SU-DHL-6 (cell line): Measurements from ENCODE around the gene B3GLCT.

Source experiments
- H2AFZ ChIP-seq: fragments of 200-600 bp; sonication (generic); 2 replicates; pipeline ENCODE4 v1.6.1; 2014; ENCODE audit warnings: low read depth, mild to moderate bottlenecking, moderate library complexity, mixed read lengths, antibody characterized with exemption, low read length; ENCODE audit not compliant: severe bottlenecking
- H3F3A ChIP-seq: fragments of 200-600 bp; shearing (Covaris generic); 2 replicates; pipeline ENCODE4 v1.6.0; 2016; ENCODE audit warnings: antibody characterized with exemption, mild to moderate bottlenecking; ENCODE audit not compliant: insufficient read depth
- H3K27ac ChIP-seq: fragments of 200-600 bp; sonication (generic); 2 replicates; pipeline ENCODE4 v1.5.1; 2016; ENCODE audit warnings: low read depth, mild to moderate bottlenecking, low read length, moderate library complexity, mixed read lengths
- H3K27me3 ChIP-seq: fragments of 200-600 bp; sonication (generic), shearing (Covaris generic); 2 replicates; pipeline ENCODE4 v1.6.0; 2014; ENCODE audit warnings: mild to moderate bottlenecking, low read length
- H3K36me3 ChIP-seq: fragments of 200-600 bp; sonication (generic); 2 replicates; pipeline ENCODE4 v1.6.1; 2014; ENCODE audit warnings: mild to moderate bottlenecking, low read length, mixed read lengths
- H3K4me2 ChIP-seq: fragments of 300-600, 200-600 bp; shearing (Covaris generic), sonication (generic); 2 replicates; pipeline ENCODE4 v1.6.0; 2014; ENCODE audit warnings: low read length, low read depth, mild to moderate bottlenecking; ENCODE audit not compliant: poor library complexity, severe bottlenecking
- H3K4me3 ChIP-seq: fragments of 200-600 bp; sonication (generic); 2 replicates; pipeline ENCODE4 v1.5.1; 2014; ENCODE audit warnings: antibody characterized with exemption, low read length, mild to moderate bottlenecking, mixed read lengths; ENCODE audit not compliant: insufficient read depth, poor library complexity, severe bottlenecking
- H3K79me2 ChIP-seq: fragments of 200-600 bp; sonication (generic); 2 replicates; pipeline ENCODE4 v1.6.1; 2014; ENCODE audit warnings: mild to moderate bottlenecking, low read length, moderate library complexity; ENCODE audit not compliant: insufficient read depth
- H3K9ac ChIP-seq: fragments of 200-600 bp; sonication (generic); 2 replicates; pipeline ENCODE4 v1.7.0; 2014; ENCODE audit warnings: mild to moderate bottlenecking, low read length
- H3K9me2 ChIP-seq: fragments of 200-600 bp; sonication (generic); replicated peaks from 2 replicates; pipeline ENCODE4 v1.6.1; 2014; ENCODE audit warnings: low read length; ENCODE audit not compliant: insufficient read depth
- H3K9me3 ChIP-seq: fragments of 200-600 bp; sonication (generic); 2 replicates; pipeline ENCODE4 v1.6.1; 2014; ENCODE audit warnings: low read length, mixed read lengths; ENCODE audit not compliant: insufficient read depth
- H4K20me1 ChIP-seq: fragments of 200-600 bp; sonication (generic); 2 replicates; pipeline ENCODE4 v1.6.1; 2014; ENCODE audit warnings: low read depth, mild to moderate bottlenecking, antibody characterized with exemption, low read length, moderate library complexity, mixed read lengths
- EZH2phosphoT487 ChIP-seq: fragments of 200-600 bp; sonication (generic), shearing (Covaris generic); conservative IDR thresholded peaks from 2 replicates; pipeline ENCODE4 v1.6.1; 2018; ENCODE audit warnings: mild to moderate bottlenecking, antibody characterized with exemption, low read length, moderate library complexity, mixed read lengths
- TF ChIP-seq, protein P1 (sequence below): fragments of 200-600 bp; sonication (generic); IDR thresholded peaks from one replicate; pipeline ENCODE4 v1.5.1; 2017; ENCODE audit warnings: antibody characterized with exemption, mild to moderate bottlenecking, low read length, moderate library complexity; ENCODE audit not compliant: insufficient read depth, poor library complexity, severe bottlenecking

Gene B3GLCT

DNA sequence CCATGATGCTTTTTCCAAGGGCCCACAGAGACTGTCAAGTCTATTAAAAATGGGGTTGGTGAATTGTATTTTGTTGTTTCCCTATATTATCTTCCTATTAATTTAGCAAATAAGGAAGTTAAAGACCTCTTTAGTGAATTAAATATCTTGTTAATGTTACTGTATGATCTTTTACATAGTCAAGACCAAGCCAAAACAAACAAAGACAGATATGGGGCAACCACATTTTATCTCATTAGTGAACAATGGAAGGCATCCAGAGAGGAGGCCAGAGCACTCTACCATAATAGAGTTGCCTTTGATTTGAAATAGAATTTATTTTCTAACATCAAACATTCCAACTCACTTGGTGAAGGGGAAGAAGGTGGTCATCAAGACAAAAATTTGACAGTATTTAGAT, 169.4 kb downstream of the B3GLCT start:
- Histone ChIP-seq H3K27me3 (no peaks in the 10 kb centered on the region), H4K20me1 (no peaks in the 10 kb centered on the region), H3K27ac (no peak overlapping the region), H3K9ac (no peak overlapping the region), H3K4me2 (no peak overlapping the region), H3K4me3 (no peak overlapping the region), H3K79me2 (no peaks in the 10 kb centered on the region), H3F3A (no peaks in the 10 kb centered on the region; the same call in 1 of the 2 replicates), H3K9me2 (no peaks in the 10 kb centered on the region), H3K36me3 (no peaks in the 10 kb centered on the region), H2AFZ (no peak overlapping the region), H3K9me3 (peaks cover 18% of the 10 kb centered on the region)
- TF ChIP-seq, protein P1, sequence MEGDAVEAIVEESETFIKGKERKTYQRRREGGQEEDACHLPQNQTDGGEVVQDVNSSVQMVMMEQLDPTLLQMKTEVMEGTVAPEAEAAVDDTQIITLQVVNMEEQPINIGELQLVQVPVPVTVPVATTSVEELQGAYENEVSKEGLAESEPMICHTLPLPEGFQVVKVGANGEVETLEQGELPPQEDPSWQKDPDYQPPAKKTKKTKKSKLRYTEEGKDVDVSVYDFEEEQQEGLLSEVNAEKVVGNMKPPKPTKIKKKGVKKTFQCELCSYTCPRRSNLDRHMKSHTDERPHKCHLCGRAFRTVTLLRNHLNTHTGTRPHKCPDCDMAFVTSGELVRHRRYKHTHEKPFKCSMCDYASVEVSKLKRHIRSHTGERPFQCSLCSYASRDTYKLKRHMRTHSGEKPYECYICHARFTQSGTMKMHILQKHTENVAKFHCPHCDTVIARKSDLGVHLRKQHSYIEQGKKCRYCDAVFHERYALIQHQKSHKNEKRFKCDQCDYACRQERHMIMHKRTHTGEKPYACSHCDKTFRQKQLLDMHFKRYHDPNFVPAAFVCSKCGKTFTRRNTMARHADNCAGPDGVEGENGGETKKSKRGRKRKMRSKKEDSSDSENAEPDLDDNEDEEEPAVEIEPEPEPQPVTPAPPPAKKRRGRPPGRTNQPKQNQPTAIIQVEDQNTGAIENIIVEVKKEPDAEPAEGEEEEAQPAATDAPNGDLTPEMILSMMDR: no peak
- TF ChIP-seq EZH2phosphoT487: no peak

DNA sequence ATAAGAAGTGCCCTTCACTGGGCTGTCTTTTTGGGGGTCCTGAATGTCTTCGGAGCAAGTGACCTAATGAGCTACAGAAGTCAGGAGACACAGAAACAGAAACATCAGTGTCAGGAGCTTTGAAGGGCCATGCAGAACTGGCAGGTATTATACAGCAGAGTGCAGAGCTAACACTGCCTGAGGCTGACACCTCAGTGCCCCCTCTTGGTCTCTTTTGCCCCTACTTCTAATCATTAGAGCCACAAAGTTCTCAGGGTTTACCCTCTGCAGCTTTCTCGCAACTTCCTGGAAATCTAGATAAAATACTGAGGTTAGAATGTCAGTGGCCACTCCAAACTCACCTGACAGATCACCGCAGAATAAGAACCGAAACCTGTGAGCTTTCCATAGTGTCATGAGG, 172.7 kb downstream of the B3GLCT start:
- H3K4me2 ChIP-seq: peak overlapping the region; percentile 14
- no peaks in the 10 kb centered on the region for H3K79me2 ChIP-seq
- no peaks in the 10 kb centered on the region for H3K9me3 ChIP-seq
- no peaks in the 10 kb centered on the region for H4K20me1 ChIP-seq
- H3F3A ChIP-seq: no peaks in the 10 kb centered on the region; the same call in 1 of the 2 replicates
- H3K27me3 ChIP-seq: no peaks in the 10 kb centered on the region
- no peak overlapping the region; the same call in 1 of the 2 replicates for H3K27ac ChIP-seq
- TF ChIP-seq EZH2phosphoT487: no peak
- TF ChIP-seq, protein P1: no peak
- H3K9ac ChIP-seq: no peak overlapping the region
- H2AFZ ChIP-seq: no peak overlapping the region
- no peaks in the 10 kb centered on the region for H3K36me3 ChIP-seq
- H3K9me2 ChIP-seq: no peaks in the 10 kb centered on the region
- no peak overlapping the region for H3K4me3 ChIP-seq

DNA sequence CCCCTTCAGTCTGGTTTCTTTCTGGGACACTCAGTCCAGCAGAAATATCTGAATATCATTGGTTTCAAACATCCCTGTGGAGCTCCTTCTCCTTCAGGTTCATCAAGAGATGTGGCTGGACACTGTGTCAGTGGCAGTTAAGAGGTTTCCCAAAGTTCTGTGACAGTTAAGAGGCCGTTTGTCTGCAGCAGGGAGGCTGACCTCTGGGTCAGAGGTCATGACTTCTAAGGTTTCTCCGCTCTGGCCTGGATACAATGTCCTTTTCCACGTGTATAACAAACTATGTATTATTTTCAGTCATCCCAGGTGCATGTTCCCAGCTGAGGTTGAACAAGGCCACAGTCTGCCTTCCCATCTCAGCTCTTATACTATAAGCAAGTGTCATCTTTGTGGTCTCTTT, 174.9 kb downstream of the B3GLCT start:
- H3K4me2 ChIP-seq: no peak overlapping the region
- H3K27me3 ChIP-seq: no peaks in the 10 kb centered on the region
- H3K9me2 ChIP-seq: no peaks in the 10 kb centered on the region
- H3F3A ChIP-seq: peaks cover 5% of the 10 kb centered on the region; the same call in 1 of the 2 replicates
- H3K79me2 ChIP-seq: no peaks in the 10 kb centered on the region
- H4K20me1 ChIP-seq: no peaks in the 10 kb centered on the region
- no peak for TF ChIP-seq EZH2phosphoT487
- TF ChIP-seq, protein P1: no peak
- H3K9ac ChIP-seq: no peak overlapping the region
- H3K9me3 ChIP-seq: no peaks in the 10 kb centered on the region
- no peak overlapping the region for H3K4me3 ChIP-seq
- H2AFZ ChIP-seq: no peak overlapping the region
- no peak overlapping the region for H3K27ac ChIP-seq
- H3K36me3 ChIP-seq: no peaks in the 10 kb centered on the region
